Neural cell (in vitro differentiated cells): ENCODE data around the gene LLGL2. TPM values are rescaled to one million over a fixed set of nuclear protein-coding genes. Genes with fewer than 3 reads are reported as not detected.

ENCODE experiments used
- H2AFZ ChIP-seq: fragments of 200-600, 300-800 bp; sonication (generic), shearing (Covaris generic); 2 replicates; pipeline ENCODE4 v1.6.0; 2014; ENCODE audit warnings: low read depth, mild to moderate bottlenecking, antibody characterized with exemption, low read length, moderate library complexity
- H3F3A ChIP-seq: fragments of 200-600 bp; shearing (Covaris generic); 2 replicates; pipeline ENCODE4 v1.6.1; 2016; ENCODE audit warnings: mild to moderate bottlenecking, moderate library complexity, mixed read lengths, antibody characterized with exemption, low read length; ENCODE audit not compliant: insufficient read depth, poor library complexity, severe bottlenecking
- H3K27ac ChIP-seq: fragments of 200-600, 300-800 bp; sonication (generic), shearing (Covaris generic); 2 replicates; pipeline ENCODE4 v1.5.1; 2014; ENCODE audit warnings: mild to moderate bottlenecking, low read length, moderate library complexity
- H3K27me3 ChIP-seq: fragments of 300-800, 200-600 bp; sonication (generic), shearing (Covaris generic); 2 replicates; pipeline ENCODE4 v1.6.0; 2014; ENCODE audit warnings: mild to moderate bottlenecking, low read depth, low read length, moderate library complexity; ENCODE audit not compliant: insufficient read depth
- H3K36me3 ChIP-seq: fragments of 300-800, 200-600 bp; sonication (generic), shearing (Covaris generic); 2 replicates; pipeline ENCODE4 v1.5.1; 2014; ENCODE audit warnings: mild to moderate bottlenecking, antibody characterized with exemption, low read length, moderate library complexity; ENCODE audit not compliant: insufficient read depth
- H3K4me2 ChIP-seq: fragments of 300-800, 200-600 bp; sonication (generic), shearing (Covaris generic); 2 replicates; pipeline ENCODE4 v1.6.0; 2014; ENCODE audit warnings: mild to moderate bottlenecking, low read length
- H3K4me3 ChIP-seq: fragments of 300-800, 200-600 bp; sonication (generic), shearing (Covaris generic); 2 replicates; pipeline ENCODE4 v1.5.1; 2014; ENCODE audit warnings: mild to moderate bottlenecking, low read length, moderate library complexity
- H3K79me2 ChIP-seq: fragments of 200-600 bp; shearing (Covaris generic); replicated peaks from 2 replicates; pipeline ENCODE4 v1.6.0; 2014; ENCODE audit warnings: mild to moderate bottlenecking, low read length, moderate library complexity; ENCODE audit not compliant: insufficient read depth
- H3K9ac ChIP-seq: fragments of 300-800, 200-600 bp; sonication (generic), shearing (Covaris generic); 2 replicates; pipeline ENCODE4 v1.6.1; 2016; ENCODE audit warnings: mild to moderate bottlenecking, low read length, mixed read lengths
- H3K9me2 ChIP-seq: fragments of 200-600 bp; shearing (Covaris generic); 2 replicates; pipeline ENCODE4 v1.6.1; 2016; ENCODE audit warnings: mild to moderate bottlenecking, low read length, mixed read lengths; ENCODE audit not compliant: insufficient read depth
- H3K9me3 ChIP-seq: fragments of 200-600, 300-800 bp; sonication (generic), shearing (Covaris generic); 2 replicates; pipeline ENCODE4 v1.6.1; 2016; ENCODE audit warnings: mild to moderate bottlenecking, mixed run types, low read length, moderate library complexity, mixed read lengths
- H4K20me1 ChIP-seq: fragments of 200-600 bp; shearing (Covaris generic); 2 replicates; pipeline ENCODE4 v1.6.1; 2016; ENCODE audit warnings: mild to moderate bottlenecking, mixed run types; ENCODE audit not compliant: insufficient read depth
- CTCF ChIP-seq: fragments of 450-650 bp; IDR thresholded peaks from 2 replicates; pipeline ENCODE4 v1.5.1; 2014; ENCODE audit warnings: antibody characterized with exemption, mild to moderate bottlenecking, moderate library complexity; ENCODE audit not compliant: poor library complexity, severe bottlenecking
- EZH2 ChIP-seq: fragments of 200-600, 300-800 bp; shearing (Covaris generic), sonication (generic); IDR thresholded peaks from 2 replicates; pipeline ENCODE4 v1.6.1; 2014; ENCODE audit warnings: antibody characterized with exemption, low read length, borderline replicate concordance, mild to moderate bottlenecking; ENCODE audit not compliant: insufficient read depth, poor library complexity, severe bottlenecking
- MXI1 ChIP-seq: fragments of 450-650 bp; conservative IDR thresholded peaks from 2 replicates; pipeline ENCODE4 v1.6.1; 2014; ENCODE audit warnings: antibody characterized with exemption, mild to moderate bottlenecking; ENCODE audit not compliant: poor library complexity, severe bottlenecking
- RAD21 ChIP-seq: fragments of 450-650 bp; conservative IDR thresholded peaks from 2 replicates; pipeline ENCODE4 v1.6.1; 2014; ENCODE audit warnings: antibody characterized with exemption, mild to moderate bottlenecking, moderate library complexity
- REST ChIP-seq: IDR thresholded peaks from 2 replicates; pipeline ENCODE4 v1.6.1; 2012; ENCODE audit warnings: borderline replicate concordance
- TAF1 ChIP-seq: IDR thresholded peaks from 2 replicates; pipeline ENCODE4 v1.6.1; 2012; ENCODE audit warnings: low read depth
- polyA plus RNA-seq: library from polyadenylated mRNA; depleted of rRNA; stranded (reverse); fragments of >200 nt; gene quantifications from 2 replicates; pipeline ENCODE4 v1.2.3, GENCODE V29; 2014

LLGL2 gene
- polyA plus RNA-seq, 1 donor from 2014 or later, result 0.95 TPM

GRCh38 chr17:75573540-75573957 lies 48.1 kb downstream of the LLGL2 start:
- no peaks in the 10 kb centered on the region for H3K79me2 ChIP-seq
- no peaks in the 10 kb centered on the region for H4K20me1 ChIP-seq
- H3K27ac ChIP-seq, result no peak overlapping the region
- no peak overlapping the region for H2AFZ ChIP-seq
- TF ChIP-seq MXI1 (no peak), EZH2 (no peak), RAD21 (no peak), TAF1 (no peak), CTCF (no peak), REST (no peak)
- H3K9ac ChIP-seq, result no peak overlapping the region
- no peaks in the 10 kb centered on the region for H3F3A ChIP-seq
- H3K4me2 ChIP-seq, result no peak overlapping the region
- H3K36me3 ChIP-seq, result no peaks in the 10 kb centered on the region
- no peaks in the 10 kb centered on the region for H3K9me3 ChIP-seq
- no peaks in the 10 kb centered on the region for H3K27me3 ChIP-seq
- H3K9me2 ChIP-seq, result no peaks in the 10 kb centered on the region
- no peak overlapping the region for H3K4me3 ChIP-seq

DNA sequence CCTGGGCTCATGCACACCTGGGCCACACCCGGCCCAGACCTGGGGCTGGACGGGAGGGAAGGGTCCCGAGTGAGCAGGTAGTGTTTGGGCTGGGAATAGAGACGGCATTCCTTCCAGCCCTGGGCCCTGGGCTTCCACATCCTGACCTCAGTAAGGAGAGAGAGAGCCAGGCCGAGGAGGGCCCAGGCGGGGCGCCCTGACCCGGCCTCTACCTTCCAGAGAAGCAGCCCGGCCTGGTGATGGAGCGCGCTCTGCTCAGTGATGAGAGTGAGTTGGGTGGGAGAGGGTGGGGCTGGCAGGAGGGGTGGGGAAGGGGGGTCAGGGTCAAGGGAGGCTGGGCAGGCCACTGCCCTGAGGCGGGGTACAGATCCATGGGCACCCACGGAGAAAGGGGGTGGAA lies 48.5 kb downstream of the LLGL2 start:
- TF ChIP-seq REST, result no peak
- no peak for TF ChIP-seq MXI1
- H3K36me3 ChIP-seq, result no peaks in the 10 kb centered on the region
- H3F3A ChIP-seq, result no peaks in the 10 kb centered on the region

More for the DNA sequence above, 48.5 kb downstream of the LLGL2 start:
- Histone ChIP-seq H3K27me3 (no peaks in the 10 kb centered on the region), H3K4me2 (no peak overlapping the region), H3K27ac (no peak overlapping the region), H2AFZ (no peak overlapping the region), H3K9ac (no peak overlapping the region), H3K9me2 (no peaks in the 10 kb centered on the region), H3K4me3 (no peak overlapping the region), H3K79me2 (no peaks in the 10 kb centered on the region), H4K20me1 (no peaks in the 10 kb centered on the region), H3K9me3 (no peaks in the 10 kb centered on the region)
